Activated naive CD8-positive, alpha-beta T cell (primary cell): ENCODE data around the gene DDAH1.

ENCODE experiments used
- H3K27ac Mint-ChIP-seq: one replicate; pipeline ENCODE4 v1.8.0; 2021; ENCODE audit warnings: mixed read lengths
- H3K27me3 Mint-ChIP-seq: one replicate; pipeline ENCODE4 v1.8.0; 2021; ENCODE audit warnings: mixed read lengths
- H3K36me3 Mint-ChIP-seq: one replicate; pipeline ENCODE4 v1.8.0; 2021; ENCODE audit warnings: mixed read lengths
- H3K4me1 Mint-ChIP-seq: one replicate; pipeline ENCODE4 v1.8.0; 2021; ENCODE audit warnings: low read depth, mixed read lengths
- H3K4me3 Mint-ChIP-seq: one replicate; pipeline ENCODE4 v1.8.0; 2021; ENCODE audit warnings: mild to moderate bottlenecking, mixed read lengths
- H3K9me3 Mint-ChIP-seq: one replicate; pipeline ENCODE4 v1.8.0; 2021; ENCODE audit warnings: low read depth, mixed read lengths

DDAH1 gene

GRCh38 chr1:85461216-85461918 lies 3.6 kb downstream of the DDAH1 start:
- H3K27me3 Mint-ChIP-seq, result peaks cover 25% of the 10 kb centered on the region
- peaks cover 9% of the 10 kb centered on the region for H3K4me1 Mint-ChIP-seq
- H3K9me3 Mint-ChIP-seq, result no peaks in the 10 kb centered on the region
- H3K4me3 Mint-ChIP-seq, result no peak overlapping the region
- no peak overlapping the region for H3K27ac Mint-ChIP-seq
- H3K36me3 Mint-ChIP-seq, result no peaks in the 10 kb centered on the region

DNA sequence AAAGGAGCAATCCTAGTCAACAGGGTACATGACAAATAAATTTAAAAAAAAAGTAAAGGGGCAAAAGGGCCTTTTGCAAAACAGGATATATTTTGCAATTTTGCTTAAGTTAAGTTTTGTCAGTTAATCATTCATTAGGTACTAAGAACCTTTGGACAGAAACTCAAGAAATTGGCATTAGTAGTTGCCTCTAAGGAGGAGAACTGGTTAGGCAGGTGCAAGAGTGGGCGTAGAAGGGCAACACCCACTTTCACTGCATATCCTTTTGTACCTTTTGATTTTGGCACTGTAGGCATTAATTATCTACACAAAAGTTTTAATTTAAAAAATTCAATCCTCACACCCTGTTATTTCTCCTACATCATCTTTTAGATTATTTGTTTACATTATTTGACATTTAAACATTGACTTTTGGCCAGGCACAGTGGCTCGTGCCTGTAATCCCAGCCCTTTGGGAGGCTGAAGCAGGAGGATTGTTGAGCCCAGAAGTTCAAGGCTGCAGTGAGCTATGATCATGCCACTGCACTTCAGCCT lies 4.3 kb downstream of the DDAH1 start:
- no peaks in the 10 kb centered on the region for H3K9me3 Mint-ChIP-seq
- H3K36me3 Mint-ChIP-seq, result no peaks in the 10 kb centered on the region
- peaks cover 9% of the 10 kb centered on the region for H3K4me1 Mint-ChIP-seq
- H3K27ac Mint-ChIP-seq, result no peak overlapping the region
- H3K4me3 Mint-ChIP-seq, result no peak overlapping the region
- H3K27me3 Mint-ChIP-seq, result peaks cover 25% of the 10 kb centered on the region

DNA sequence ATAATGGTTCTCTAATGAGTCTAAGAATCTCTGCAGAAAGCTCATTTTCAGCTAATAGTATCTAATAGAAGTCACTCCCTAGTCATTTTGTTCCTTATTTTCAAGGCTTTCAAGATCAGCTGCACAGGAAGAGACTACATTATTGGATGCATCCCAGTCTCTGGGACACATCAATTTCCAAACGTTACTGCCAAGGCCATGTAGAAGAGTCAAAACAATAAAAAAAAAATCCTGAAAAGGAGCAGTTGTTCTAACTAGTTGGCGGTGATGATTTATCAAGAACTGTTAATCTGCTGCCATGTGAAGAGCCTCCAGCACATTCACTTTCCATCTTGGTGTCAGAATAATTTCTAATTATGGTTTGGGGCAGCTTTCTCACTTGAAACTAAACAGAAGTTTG lies 5.7 kb downstream of the DDAH1 start:
- Mint-ChIP-seq H3K36me3 (no peaks in the 10 kb centered on the region), H3K27ac (no peak overlapping the region), H3K4me1 (peaks cover 6% of the 10 kb centered on the region), H3K4me3 (no peak overlapping the region), H3K27me3 (peaks cover 27% of the 10 kb centered on the region), H3K9me3 (no peaks in the 10 kb centered on the region)

DNA sequence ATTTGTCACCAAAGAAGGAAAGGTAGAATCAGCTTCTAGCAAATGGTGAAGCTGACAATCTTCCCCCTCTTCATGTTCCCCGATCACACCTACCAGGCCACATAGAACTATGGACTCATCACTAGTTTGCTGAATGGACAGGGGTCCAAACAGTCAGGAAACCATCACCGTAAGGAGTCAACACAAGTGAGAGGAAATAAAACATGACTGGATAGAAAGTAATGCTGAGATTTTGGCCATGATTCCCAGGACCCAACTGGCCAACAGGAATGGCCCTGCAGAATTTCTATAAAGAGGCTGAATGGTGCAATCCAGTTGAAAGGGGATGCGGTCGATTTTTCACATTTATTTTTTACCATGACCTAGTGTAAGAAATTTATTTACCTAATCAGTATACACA lies 10.7 kb downstream of the DDAH1 start:
- no peak overlapping the region for H3K4me3 Mint-ChIP-seq
- H3K27me3 Mint-ChIP-seq, result peaks cover 5% of the 10 kb centered on the region
- H3K27ac Mint-ChIP-seq, result no peak overlapping the region
- H3K9me3 Mint-ChIP-seq, result no peaks in the 10 kb centered on the region
- no peaks in the 10 kb centered on the region for H3K4me1 Mint-ChIP-seq
- H3K36me3 Mint-ChIP-seq, result no peaks in the 10 kb centered on the region

DNA sequence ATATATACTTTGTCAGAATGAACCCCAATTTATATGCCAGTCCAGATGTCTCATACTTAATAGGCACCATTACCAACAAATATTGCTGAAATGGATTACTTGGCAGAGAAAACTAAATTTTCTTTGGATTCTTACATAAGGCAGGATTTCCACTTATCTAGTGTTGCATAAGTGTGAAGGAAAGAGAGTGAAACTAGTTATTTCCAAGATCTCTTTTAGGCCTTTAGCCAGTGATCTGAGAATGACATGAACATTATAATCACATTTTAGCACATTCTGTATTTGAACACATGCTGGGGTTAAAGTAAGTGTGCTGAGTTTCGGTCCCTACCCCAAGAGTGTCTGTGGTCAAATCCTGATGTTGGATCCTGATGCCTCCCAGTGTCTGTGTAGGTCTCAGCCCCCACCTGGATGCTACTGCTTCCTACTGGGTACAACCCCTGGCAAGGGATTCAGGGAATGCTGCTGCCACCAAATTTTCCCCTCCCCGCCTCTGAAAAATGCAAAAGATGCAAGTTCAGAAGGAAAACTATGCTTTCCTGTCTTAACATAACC lies 11.2 kb downstream of the DDAH1 start:
- H3K36me3 Mint-ChIP-seq, result no peaks in the 10 kb centered on the region
- peaks cover 5% of the 10 kb centered on the region for H3K27me3 Mint-ChIP-seq
- no peaks in the 10 kb centered on the region for H3K9me3 Mint-ChIP-seq
- H3K4me3 Mint-ChIP-seq, result no peak overlapping the region
- no peak overlapping the region for H3K27ac Mint-ChIP-seq
- H3K4me1 Mint-ChIP-seq, result no peaks in the 10 kb centered on the region

- Mint-ChIP-seq H3K36me3 (no peaks in the 10 kb centered on the region), H3K4me3 (no peak overlapping the region), H3K9me3 (no peaks in the 10 kb centered on the region), H3K4me1 (no peaks in the 10 kb centered on the region), H3K27me3 (peaks cover 5% of the 10 kb centered on the region), H3K27ac (no peak overlapping the region)
Measured at GRCh38 chr1:85452948-85453347, 12.0 kb downstream of the DDAH1 start.

DNA sequence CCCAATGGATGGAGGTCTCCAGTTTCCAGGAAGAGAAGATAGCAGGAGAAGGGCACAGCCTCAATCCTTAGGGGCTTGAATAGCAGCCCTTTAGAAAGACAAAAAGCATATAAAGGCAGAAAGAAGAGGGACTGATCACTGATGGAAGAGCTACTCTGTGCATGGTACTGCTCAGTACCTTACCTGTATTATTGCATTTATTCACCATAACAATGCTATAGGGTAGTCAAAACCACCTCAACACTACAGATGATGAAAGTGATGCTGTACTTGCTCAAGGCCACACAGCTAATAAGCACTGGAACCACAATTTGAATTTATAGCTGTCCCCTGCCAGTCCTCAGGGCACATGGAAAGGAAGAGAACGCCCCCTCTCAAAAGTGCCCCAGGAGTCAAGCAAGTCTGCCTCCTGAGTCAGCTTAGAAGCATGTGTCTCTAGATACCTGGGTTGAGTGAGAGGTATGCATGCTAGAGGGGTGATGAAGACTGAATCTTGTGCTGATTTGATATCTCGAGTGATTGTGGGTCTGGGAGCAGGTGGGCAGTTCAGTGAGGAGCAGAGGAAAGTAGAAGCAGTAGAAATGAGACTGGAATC lies 13.6 kb downstream of the DDAH1 start:
- Mint-ChIP-seq H3K4me1 (no peaks in the 10 kb centered on the region), H3K9me3 (no peaks in the 10 kb centered on the region), H3K27me3 (peaks cover 8% of the 10 kb centered on the region), H3K27ac (no peak overlapping the region), H3K4me3 (no peak overlapping the region), H3K36me3 (no peaks in the 10 kb centered on the region)

GRCh38 chr1:85450832-85451231 lies 14.1 kb downstream of the DDAH1 start:
- H3K9me3 Mint-ChIP-seq, result no peaks in the 10 kb centered on the region
- no peaks in the 10 kb centered on the region for H3K36me3 Mint-ChIP-seq
- H3K27me3 Mint-ChIP-seq, result peaks cover 8% of the 10 kb centered on the region
- H3K4me3 Mint-ChIP-seq, result no peak overlapping the region
- H3K4me1 Mint-ChIP-seq, result no peaks in the 10 kb centered on the region
- no peak overlapping the region for H3K27ac Mint-ChIP-seq

DNA sequence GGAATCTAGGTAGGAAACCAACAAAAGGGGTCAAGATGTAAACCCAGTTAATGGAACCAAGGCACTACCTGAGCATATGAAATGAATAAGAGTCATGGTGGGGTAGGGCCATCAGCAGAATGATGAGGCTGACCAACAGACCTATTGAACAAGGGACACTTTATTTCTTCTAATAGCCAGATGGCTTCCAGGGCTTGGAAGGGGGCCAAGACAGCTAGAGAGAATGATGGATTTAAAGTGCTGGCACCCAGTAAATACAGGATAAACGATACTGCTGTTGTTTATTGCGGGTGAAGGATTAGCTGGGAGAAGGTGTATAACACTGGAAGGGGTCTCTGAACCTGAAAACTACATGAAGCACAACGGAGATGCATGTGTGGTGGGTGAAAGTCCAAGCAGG lies 15.6 kb downstream of the DDAH1 start:
- Mint-ChIP-seq H3K36me3 (no peaks in the 10 kb centered on the region), H3K4me3 (no peak overlapping the region), H3K4me1 (no peaks in the 10 kb centered on the region), H3K9me3 (no peaks in the 10 kb centered on the region), H3K27me3 (peaks cover 6% of the 10 kb centered on the region), H3K27ac (no peak overlapping the region)

DNA sequence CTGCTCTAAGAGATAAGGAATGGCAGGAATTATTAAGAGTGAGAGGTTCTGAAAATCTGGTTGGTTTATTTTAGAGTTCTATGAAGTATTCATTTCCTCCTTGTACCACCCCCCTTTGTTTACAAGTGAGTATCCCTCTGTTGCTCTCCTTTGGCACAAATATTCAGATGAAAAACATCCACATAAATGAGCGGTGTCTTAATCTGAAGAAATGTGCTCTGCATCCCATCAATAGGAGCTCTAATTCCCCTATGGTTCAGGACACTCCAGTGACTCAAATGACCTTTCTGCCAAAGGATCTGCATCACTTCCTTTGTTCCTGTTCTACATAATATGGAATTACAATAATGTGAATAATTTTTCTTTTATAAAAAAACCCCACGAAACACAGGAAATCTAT lies 16.6 kb downstream of the DDAH1 start:
- Mint-ChIP-seq H3K36me3 (no peaks in the 10 kb centered on the region), H3K4me1 (no peaks in the 10 kb centered on the region), H3K27ac (no peak overlapping the region), H3K27me3 (peaks cover 6% of the 10 kb centered on the region), H3K4me3 (no peak overlapping the region), H3K9me3 (no peaks in the 10 kb centered on the region)

DNA sequence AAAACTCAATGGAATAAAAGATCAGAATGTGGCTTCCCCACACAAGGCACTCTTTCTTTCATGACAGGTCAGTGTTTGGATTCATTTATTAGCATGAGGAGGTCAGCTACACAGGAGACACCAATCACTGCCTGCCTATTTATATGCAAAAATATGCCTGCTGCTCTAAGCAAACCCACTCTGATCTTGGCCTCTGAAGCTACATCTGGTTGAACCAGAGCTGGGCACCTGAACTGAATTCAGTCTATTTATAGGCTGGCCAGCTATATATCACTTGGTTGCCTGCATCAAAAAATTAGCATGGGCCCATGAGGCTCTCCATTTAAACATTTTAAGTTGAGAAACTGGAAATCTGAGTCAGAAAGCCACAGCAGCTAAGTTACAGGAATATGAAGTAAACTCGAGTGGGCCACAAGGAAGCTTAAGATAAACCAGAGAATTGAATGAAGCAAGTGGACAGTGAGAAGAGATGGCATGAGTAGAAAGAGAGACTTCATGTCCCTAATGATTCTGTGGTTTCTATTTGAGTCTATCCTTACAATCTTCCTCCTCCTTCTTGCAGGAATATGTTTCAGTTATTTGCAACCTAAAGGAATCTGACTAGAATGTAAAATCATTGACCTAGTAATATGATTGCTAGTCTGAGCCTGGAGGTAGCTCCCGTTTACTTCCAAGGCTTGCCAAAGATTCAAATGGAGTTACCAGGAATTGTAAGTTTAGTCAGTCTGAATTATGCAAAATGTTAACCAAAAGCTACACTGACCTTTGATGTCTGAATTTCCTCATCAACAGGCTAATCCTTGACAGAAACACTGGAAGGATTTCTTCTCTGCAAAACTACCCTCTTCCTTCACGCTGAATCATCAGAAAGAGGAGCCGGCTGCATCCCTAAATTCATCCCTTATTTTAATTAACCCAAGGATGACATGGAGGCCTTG lies 17.7 kb downstream of the DDAH1 start:
- Mint-ChIP-seq H3K27ac (no peak overlapping the region), H3K4me1 (no peaks in the 10 kb centered on the region), H3K27me3 (peaks cover 6% of the 10 kb centered on the region), H3K4me3 (no peak overlapping the region), H3K9me3 (no peaks in the 10 kb centered on the region), H3K36me3 (no peaks in the 10 kb centered on the region)

GRCh38 chr1:85445906-85446305 lies 19.1 kb downstream of the DDAH1 start:
- Mint-ChIP-seq H3K9me3 (no peaks in the 10 kb centered on the region), H3K27ac (no peak overlapping the region), H3K36me3 (no peaks in the 10 kb centered on the region), H3K27me3 (peaks cover 6% of the 10 kb centered on the region), H3K4me1 (no peaks in the 10 kb centered on the region), H3K4me3 (no peak overlapping the region)

GRCh38 chr1:85444381-85444780 lies 20.6 kb downstream of the DDAH1 start:
- no peaks in the 10 kb centered on the region for H3K36me3 Mint-ChIP-seq
- H3K27ac Mint-ChIP-seq, result no peak overlapping the region
- H3K9me3 Mint-ChIP-seq, result no peaks in the 10 kb centered on the region
- H3K27me3 Mint-ChIP-seq, result peaks cover 5% of the 10 kb centered on the region
- H3K4me3 Mint-ChIP-seq, result no peak overlapping the region
- no peaks in the 10 kb centered on the region for H3K4me1 Mint-ChIP-seq

DNA sequence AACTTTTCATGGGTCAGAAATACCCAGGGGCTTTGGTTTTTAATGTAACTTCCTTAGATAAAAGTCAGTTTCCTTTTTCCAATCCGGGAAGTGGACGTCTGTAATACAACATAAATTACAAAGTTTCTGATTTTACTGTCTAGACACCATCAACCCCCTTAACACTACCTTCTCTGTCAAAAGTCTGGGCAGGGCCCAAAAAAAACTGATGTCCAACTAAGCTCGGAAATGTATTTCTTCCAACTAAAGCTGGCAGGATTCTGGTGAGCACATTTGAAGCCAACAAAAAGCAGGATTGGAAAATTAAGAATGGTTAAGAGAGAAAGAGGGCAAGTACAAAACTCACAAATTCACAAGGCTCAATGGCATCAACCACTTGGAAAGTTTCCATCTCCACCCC lies 24.3 kb downstream of the DDAH1 start:
- Mint-ChIP-seq H3K4me1 (no peaks in the 10 kb centered on the region), H3K27ac (no peak overlapping the region), H3K36me3 (no peaks in the 10 kb centered on the region), H3K27me3 (peaks cover 3% of the 10 kb centered on the region), H3K4me3 (no peak overlapping the region), H3K9me3 (no peaks in the 10 kb centered on the region)

- Mint-ChIP-seq H3K9me3 (no peaks in the 10 kb centered on the region), H3K27me3 (peaks cover 3% of the 10 kb centered on the region), H3K36me3 (no peaks in the 10 kb centered on the region), H3K4me3 (no peak overlapping the region), H3K4me1 (no peaks in the 10 kb centered on the region), H3K27ac (no peak overlapping the region)
Measured at GRCh38 chr1:85438353-85438752, 26.6 kb downstream of the DDAH1 start.
